Heart right ventricle (tissue), 16 donors: Measurements from ENCODE around the gene BMERB1. TPM values are rescaled to one million over a fixed set of nuclear protein-coding genes. Genes with fewer than 3 reads are reported as not detected.
"Not testable (repeated sequence)": the region's sequence is repeated elsewhere in the genome, so short reads cannot be mapped to it uniquely, and the experiment has no call there.

ENCODE experiments used
- ATAC-seq, 8 donors: fragments of 200-7000 bp; cut with Tn5 transposase; one replicate each; pipeline ENCODE4 v1.9.1; 2020; ENCODE audit warnings: mild to moderate bottlenecking in 8 of 8, moderate library complexity in 8 of 8, moderate number of reproducible peaks in 1 of 8
- DNase-seq, 2 donors: peaks; one replicate each; pipeline ENCODE4 v3.0.0-alpha.2; 2020
- H3K27ac ChIP-seq, 10 donors: fragments of 200-600 bp; sonication (generic) in 2 of 10; one replicate each; pipeline versions ENCODE4 v1.5.0 to v1.8.0; 2020 to 2022; ENCODE audit warnings: mild to moderate bottlenecking in 3 of 10
- H3K27me3 ChIP-seq, 7 donors: fragments of 200-600 bp; one replicate each; pipeline ENCODE4 v1.8.0; 2021 to 2022; ENCODE audit warnings: mild to moderate bottlenecking in 2 of 7
- H3K36me3 ChIP-seq, 9 donors: fragments of 200-600 bp; sonication (generic) in 1 of 9; one replicate each; pipeline versions ENCODE4 v1.5.0 to v1.8.0; 2020 to 2022; ENCODE audit warnings: mild to moderate bottlenecking in 2 of 9
- H3K4me1 ChIP-seq, 9 donors: fragments of 200-600 bp; sonication (generic) in 1 of 9; one replicate each; pipeline versions ENCODE4 v1.5.0 to v1.8.0; 2020 to 2022; ENCODE audit warnings: mild to moderate bottlenecking in 4 of 9
- H3K4me3 ChIP-seq, 10 donors: fragments of 200-600 bp; sonication (generic) in 2 of 10; one replicate each; pipeline versions ENCODE4 v1.5.0 to v1.8.0; 2020 to 2022; ENCODE audit warnings: mild to moderate bottlenecking in 7 of 10, moderate library complexity in 2 of 10
- H3K9me3 ChIP-seq, 11 donors: fragments of 200-600 bp in 10 of 11; sonication (generic) in 2 of 11; one replicate each; pipeline versions ENCODE4 v1.5.0 to v1.8.0; 2013 to 2022; ENCODE audit warnings: mild to moderate bottlenecking in 2 of 11, control low read depth in 1 of 11, moderate library complexity in 1 of 11
- WGBS, 2 donors: extraction: QIAGEN DNeasy Blood & Tissue Kit; methylation state at CpG; one replicate each; pipeline ENCODE4 v1.1.7; 2013; ENCODE audit warnings: inconsistent platforms in 1 of 2; 5-methylcytosine and 5-hydroxymethylcytosine counted together
- intact Hi-C, 10 donors: fragments of 100-400 bp; cut with DNase I; formaldehyde crosslinking; loops; one replicate each; pipeline versions ENCODE4 v1.11.1 to v1.14.2; 2022
- polyA plus RNA-seq, 2 donors: library from polyadenylated mRNA; stranded (reverse); fragments of 200-250 nt; gene quantifications; one replicate each; pipeline ENCODE4 v1.2.3, GENCODE V29; 2013
- total RNA-seq, 10 donors: library from RNA; stranded (reverse); fragmentation: NEBNext Ultra II Directional in 3 of 10; extraction: Animal tissue kit (Norgen Biotek cat#: 25700) in 3 of 10; gene quantifications; one replicate each; pipeline versions ENCODE4 v1.2.1 to v1.2.4, GENCODE V29; 2021 to 2023
- TF ChIP-seq, protein P1 (sequence below), 9 donors: fragments of 200-600 bp; sonication (generic) in 2 of 9; IDR thresholded peaks; one replicate each; pipeline versions ENCODE4 v1.5.0 to v1.8.0; 2021 to 2022; ENCODE audit warnings: antibody characterized with exemption in 9 of 9, mild to moderate bottlenecking in 5 of 9, moderate library complexity in 1 of 9
- donor health status: Arrhythmogenic right ventricular cardiomyopathy.
- donor health status: ischemic (EF 13 %, LVEDD 7.1; RV severe dilation, severe dysfunction).
- donor health status: healthy with polysubstance abuse.
- donor health status: DM: no; HTN: yes; CAD: no.
- donor health status: DM: no; HTN: no; CAD: no.
- donor health status: ischemic (EF 25% LVEDD 6.9; RV normal size, moderate dysfunction).
- donor health status: ischemic (EF 25% LVEDD 5.7; RV mildly dilated, moderate dysfunction).
- donor health status: healthy.
- donor health status: DM: yes; HTN: yes; CAD: no.
- donor health status: Ischemic cardiomyopathy.
- donor health status: ischemic (EF 35%, LVEDD 5.7; RV mildly dilated, moderate dysfunction).
- donor health status: nonischemic (EF 11% LVEDD 7.7; RV severe dilation, severe dysfunction).
- donor health status: DM: yes; HTN: yes; CAD: no.
- donor health status: PGD.
- donor health status: ischemic (EF 29% LVEDD 5.4; RV normal size, mild dysfunction).
- donor health status: nonischemic (EF 23%, LVEDD 6.1; RV moderate dilation, normal function).

Gene BMERB1
- total and polyA plus RNA-seq, 12 donors = 16.5 to 121 (median 78.9) TPM

DNA sequence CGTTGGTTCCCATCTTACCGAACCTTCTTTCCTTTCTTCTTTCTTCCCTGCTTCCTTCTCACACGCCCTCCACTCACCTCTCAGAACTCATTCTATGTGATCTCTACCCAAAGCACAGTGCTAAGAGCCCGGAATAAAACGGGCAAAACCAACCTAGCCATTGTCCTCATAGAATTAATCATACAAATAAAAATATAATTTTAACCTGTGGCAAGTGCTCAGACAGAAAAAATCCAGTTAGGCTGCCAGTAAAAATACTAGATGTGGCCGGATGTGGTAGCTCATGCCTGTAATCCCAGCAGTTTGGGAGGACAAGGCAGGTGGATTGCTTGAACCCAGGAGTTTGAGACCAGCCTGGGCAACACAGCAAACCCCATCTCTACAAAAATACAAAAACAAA lies 27.0 kb downstream of the BMERB1 start:
- Histone ChIP-seq H3K9me3 (peaks cover 0 to 2% (median 0%) of the 10 kb centered on the region in 11 donors), H3K36me3 (no peaks in the 10 kb centered on the region), H3K4me3 (no peak overlapping the region), H3K27me3 (no peaks in the 10 kb centered on the region), H3K27ac (no peak overlapping the region), H3K4me1 (no peaks in the 10 kb centered on the region)
- no peak for ATAC-seq
- no peak for DNase-seq
- TF ChIP-seq, protein P1, sequence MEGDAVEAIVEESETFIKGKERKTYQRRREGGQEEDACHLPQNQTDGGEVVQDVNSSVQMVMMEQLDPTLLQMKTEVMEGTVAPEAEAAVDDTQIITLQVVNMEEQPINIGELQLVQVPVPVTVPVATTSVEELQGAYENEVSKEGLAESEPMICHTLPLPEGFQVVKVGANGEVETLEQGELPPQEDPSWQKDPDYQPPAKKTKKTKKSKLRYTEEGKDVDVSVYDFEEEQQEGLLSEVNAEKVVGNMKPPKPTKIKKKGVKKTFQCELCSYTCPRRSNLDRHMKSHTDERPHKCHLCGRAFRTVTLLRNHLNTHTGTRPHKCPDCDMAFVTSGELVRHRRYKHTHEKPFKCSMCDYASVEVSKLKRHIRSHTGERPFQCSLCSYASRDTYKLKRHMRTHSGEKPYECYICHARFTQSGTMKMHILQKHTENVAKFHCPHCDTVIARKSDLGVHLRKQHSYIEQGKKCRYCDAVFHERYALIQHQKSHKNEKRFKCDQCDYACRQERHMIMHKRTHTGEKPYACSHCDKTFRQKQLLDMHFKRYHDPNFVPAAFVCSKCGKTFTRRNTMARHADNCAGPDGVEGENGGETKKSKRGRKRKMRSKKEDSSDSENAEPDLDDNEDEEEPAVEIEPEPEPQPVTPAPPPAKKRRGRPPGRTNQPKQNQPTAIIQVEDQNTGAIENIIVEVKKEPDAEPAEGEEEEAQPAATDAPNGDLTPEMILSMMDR (IDR thresholded peaks at IDR 0.05) = no peak
- intact Hi-C loops = loop anchor here in 1 of 10 donors (10.0 kb wide), 1 partner anchor 83 kb away; no protein-coding TSS in a partner anchor
- 91 to 96% methylated on average over 6 of the region's 6 CpGs for WGBS, 2 donors

DNA sequence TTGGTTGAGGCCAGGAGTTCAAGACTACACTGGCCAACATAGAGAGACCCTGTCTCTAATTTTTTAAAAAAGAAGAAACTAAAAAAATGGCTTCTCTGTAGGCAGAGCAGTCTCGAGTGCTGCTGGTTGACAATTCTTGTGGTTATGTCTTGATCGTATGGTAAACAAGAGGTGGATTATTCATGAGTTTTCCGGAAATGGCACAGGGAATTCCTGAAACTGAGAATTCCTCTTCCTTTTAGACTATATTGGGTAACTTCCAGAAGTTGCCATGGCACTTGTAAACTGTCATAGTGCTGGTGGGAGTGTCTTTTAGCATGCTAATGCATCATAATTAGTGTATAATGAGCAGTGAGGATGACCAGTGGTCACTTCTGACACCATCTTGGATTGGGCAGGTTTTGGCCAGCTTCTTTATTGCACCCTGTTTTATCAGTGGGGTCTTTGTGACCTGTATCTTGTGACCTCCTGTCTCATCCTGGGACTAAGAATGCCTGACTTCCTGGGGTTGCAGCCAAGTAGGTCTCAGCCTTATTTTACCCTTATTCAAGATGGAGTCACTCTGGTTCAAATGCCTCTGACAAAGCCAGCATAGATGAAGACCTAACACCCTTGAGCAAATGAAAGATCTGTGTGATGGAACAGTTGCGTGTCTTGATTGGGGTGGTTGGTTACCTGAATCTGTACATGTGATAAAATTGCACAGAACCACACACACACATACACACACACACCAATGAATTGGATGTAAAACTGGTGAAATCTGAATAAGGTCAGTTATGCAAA lies 30.2 kb downstream of the BMERB1 start:
- ATAC-seq = no peak
- DNase-seq = no peak
- Histone ChIP-seq H3K9me3 (peaks cover 0 to 16% (median 5%) of the 10 kb centered on the region in 11 donors), H3K27ac (no peak overlapping the region), H3K27me3 (no peaks in the 10 kb centered on the region), H3K4me3 (no peak overlapping the region), H3K36me3 (no peaks in the 10 kb centered on the region), H3K4me1 (no peaks in the 10 kb centered on the region)
- 82 to 85% methylated on average over 4 of the region's 4 CpGs for WGBS, 2 donors
- TF ChIP-seq, protein P1 (IDR thresholded peaks at IDR 0.05) = no peak
- intact Hi-C loops = loop anchor here in 1 of 10 donors (10.0 kb wide), 1 partner anchor 80 kb away; no protein-coding TSS in a partner anchor

DNA sequence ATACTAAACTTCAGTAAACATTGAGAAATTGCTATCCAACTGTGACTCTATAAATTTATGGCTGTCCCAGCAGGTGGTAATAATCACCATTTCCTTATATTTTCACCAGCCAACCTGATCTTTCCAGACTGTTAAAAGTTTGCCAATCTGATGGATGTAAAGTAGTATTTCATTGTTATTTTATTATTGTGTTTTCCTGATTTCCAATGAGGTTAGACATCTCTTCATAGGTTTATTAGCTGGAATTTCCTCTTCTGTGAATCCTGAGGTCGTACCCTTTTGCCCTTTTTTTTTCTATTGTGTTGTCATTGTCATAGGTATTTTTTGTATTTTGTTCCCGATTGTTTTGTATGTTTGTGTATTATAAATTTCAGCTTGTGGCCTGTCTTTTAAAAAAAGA lies 31.7 kb downstream of the BMERB1 start:
- intact Hi-C loops = loop anchor here in 1 of 10 donors (10.0 kb wide), 1 partner anchor 79 kb away; no protein-coding TSS in a partner anchor
- ATAC-seq (no peak), DNase-seq (no peak)
- TF ChIP-seq, protein P1 (IDR thresholded peaks at IDR 0.05) = no peak
- WGBS, 2 donors = 84 to 95% methylated on average over 2 of the region's 2 CpGs
- peaks cover 0 to 26% (median 5%) of the 10 kb centered on the region in 11 donors for H3K9me3 ChIP-seq
- H3K27ac ChIP-seq = no peak overlapping the region
- H3K36me3 ChIP-seq = no peaks in the 10 kb centered on the region
- no peaks in the 10 kb centered on the region for H3K4me1 ChIP-seq
- no peaks in the 10 kb centered on the region for H3K27me3 ChIP-seq
- H3K4me3 ChIP-seq = no peak overlapping the region

DNA sequence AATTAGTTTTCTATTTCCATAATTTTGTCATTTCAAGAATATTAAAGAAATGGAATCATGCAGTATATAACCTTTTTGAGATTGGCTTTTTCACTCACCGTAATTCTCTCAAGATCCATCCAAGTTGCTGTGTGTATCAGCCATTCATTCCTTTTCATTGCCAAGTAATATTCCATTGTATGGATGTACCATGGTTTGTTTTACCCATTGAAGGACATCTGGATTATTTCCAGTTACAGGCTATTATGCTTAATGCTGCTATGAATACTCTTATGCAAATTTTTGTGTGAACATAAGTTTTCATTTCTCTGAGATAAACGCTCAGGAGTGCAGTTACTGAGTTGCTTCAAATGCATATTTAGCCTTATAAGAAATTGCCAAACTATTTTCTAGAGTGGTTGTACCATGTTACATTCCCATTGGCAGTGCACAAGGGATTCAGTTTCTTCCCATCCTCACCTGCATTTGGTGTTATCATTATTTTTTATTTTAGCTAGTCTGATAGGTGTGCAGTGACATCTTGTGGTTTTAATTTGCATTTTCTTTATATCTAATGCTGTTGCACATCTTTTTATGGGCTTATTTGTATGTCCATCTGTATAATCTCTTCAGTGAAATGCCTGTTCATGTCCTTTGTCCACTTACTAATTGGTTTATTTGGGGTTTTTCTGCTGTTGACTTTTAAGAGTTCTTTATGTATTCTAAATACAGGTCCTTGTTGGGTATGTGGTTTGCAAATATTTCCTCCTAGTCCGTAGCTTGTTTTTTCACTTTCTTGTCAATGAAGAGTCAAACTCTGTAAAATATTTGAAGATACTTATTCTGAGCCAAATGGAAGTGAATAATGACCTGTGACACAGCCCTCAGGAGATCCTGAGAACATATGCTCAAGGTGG lies 32.7 kb downstream of the BMERB1 start:
- Histone ChIP-seq H3K9me3 (peaks cover 0 to 26% (median 5%) of the 10 kb centered on the region in 11 donors), H3K36me3 (no peaks in the 10 kb centered on the region), H3K27ac (no peak overlapping the region), H3K4me1 (no peaks in the 10 kb centered on the region), H3K4me3 (no peak overlapping the region), H3K27me3 (no peaks in the 10 kb centered on the region)
- intact Hi-C loops = loop anchor here in 1 of 10 donors (10.0 kb wide), 1 partner anchor 78 kb away; no protein-coding TSS in a partner anchor
- ATAC-seq (no peak), DNase-seq (no peak)
- TF ChIP-seq, protein P1 (IDR thresholded peaks at IDR 0.05) = peak in 3 of 9 donors; percentile 10 to 25 (median 23)
- WGBS, 2 donors = 66 to 67% methylated on average over 3 of the region's 3 CpGs

DNA sequence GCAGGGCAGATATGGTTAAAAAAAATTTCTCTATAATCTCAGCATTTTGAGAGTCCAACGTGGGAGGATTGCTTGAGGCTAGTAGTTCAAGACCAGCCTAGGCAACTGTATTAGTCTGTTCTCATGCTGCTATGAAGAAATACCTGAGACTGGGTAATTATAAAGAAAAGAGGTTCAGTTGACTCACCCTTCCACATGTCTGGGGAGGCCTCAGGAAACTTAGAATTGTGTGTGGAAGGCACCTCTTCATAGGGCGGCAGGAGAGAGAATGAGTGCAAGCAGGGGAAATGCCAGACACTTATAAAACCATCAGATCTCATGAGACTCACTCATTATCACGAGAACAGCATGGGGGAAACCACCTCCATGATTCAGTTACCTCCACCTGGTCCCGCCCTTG lies 42.6 kb downstream of the BMERB1 start:
- H3K27ac ChIP-seq, H3K4me3 ChIP-seq, H3K9me3 ChIP-seq, H3K4me1 ChIP-seq, H3K36me3 ChIP-seq, H3K27me3 ChIP-seq, DNase-seq, ATAC-seq, intact Hi-C loops: not testable (repeated sequence)
- 86 to 87% methylated on average over 4 of the region's 4 CpGs for WGBS, 2 donors
